Memory B cell (primary cell): ENCODE measurements around the gene VAT1.
"Not testable (repeated sequence)": the region's sequence is repeated elsewhere in the genome, so short reads cannot be mapped to it uniquely, and the experiment has no call there.

ENCODE experiments used
- ATAC-seq: fragments of 150-1000 bp; cut with Tn5 transposase; 2 replicates; pipeline ENCODE4 v1.10.0; 2021; ENCODE audit warnings: low read depth, mild to moderate bottlenecking, moderate library complexity
- DNase-seq, 2 donors: peaks; one replicate each; pipeline ENCODE4 v3.0.0; 2022; ENCODE audit warnings: low spot score in 2 of 2
- H3K27ac Mint-ChIP-seq: one replicate; pipeline ENCODE4 v1.8.0; 2022; ENCODE audit warnings: mild to moderate bottlenecking, moderate library complexity, mixed read lengths
- H3K27me3 Mint-ChIP-seq: one replicate; pipeline ENCODE4 v1.8.0; 2022; ENCODE audit warnings: mixed read lengths
- H3K36me3 Mint-ChIP-seq: one replicate; pipeline ENCODE4 v1.8.0; 2022; ENCODE audit warnings: mild to moderate bottlenecking, mixed read lengths
- H3K4me1 Mint-ChIP-seq: one replicate; pipeline ENCODE4 v1.8.0; 2022; ENCODE audit warnings: mixed read lengths
- H3K4me3 Mint-ChIP-seq: one replicate; pipeline ENCODE4 v1.8.0; 2022; ENCODE audit warnings: mild to moderate bottlenecking, moderate library complexity, mixed read lengths
- H3K9me3 Mint-ChIP-seq: one replicate; pipeline ENCODE4 v1.8.0; 2022; ENCODE audit warnings: mixed read lengths

The VAT1 gene

DNA sequence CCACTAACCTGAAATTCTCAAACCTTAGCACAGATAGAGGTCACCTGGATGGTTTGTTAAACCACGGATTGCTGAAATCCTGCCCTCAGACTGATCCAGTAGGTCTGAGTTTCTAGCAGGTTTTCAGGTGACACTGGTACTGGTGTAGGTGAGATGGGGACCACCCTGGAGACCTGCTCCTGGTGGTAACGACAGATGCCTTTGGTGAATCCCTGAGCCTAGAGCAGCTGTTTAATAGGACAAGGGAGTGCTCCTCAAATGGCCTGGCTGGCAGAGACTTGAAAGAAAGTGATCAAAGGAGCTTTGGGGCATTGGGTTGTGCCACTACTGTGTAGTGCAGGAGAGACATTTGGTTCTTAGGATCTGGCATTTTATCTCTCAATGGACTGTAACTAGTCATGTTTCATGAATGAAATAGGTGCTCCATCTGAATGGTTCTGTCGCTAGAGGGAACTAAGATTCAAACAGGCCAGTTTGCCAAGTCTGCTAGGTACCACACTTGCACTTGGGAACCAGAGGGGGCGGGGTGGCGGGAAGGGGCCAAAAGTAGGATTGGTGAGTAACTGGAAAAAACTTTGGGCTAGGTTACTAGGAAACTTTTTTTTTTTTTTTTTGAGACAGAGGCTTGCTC, 18.5 kb downstream of the VAT1 start:
- Mint-ChIP-seq H3K9me3 (no peaks in the 10 kb centered on the region), H3K4me3 (no peak overlapping the region), H3K36me3 (peaks cover 14% of the 10 kb centered on the region), H3K27ac (no peak overlapping the region), H3K4me1 (peaks cover 13% of the 10 kb centered on the region), H3K27me3 (no peaks in the 10 kb centered on the region)
- no peak for DNase-seq
- ATAC-seq = no peak

- H3K4me1 Mint-ChIP-seq = peaks cover 16% of the 10 kb centered on the region
- not testable (repeated sequence) for DNase-seq, H3K4me3 Mint-ChIP-seq, H3K9me3 Mint-ChIP-seq, H3K27me3 Mint-ChIP-seq, ATAC-seq
- H3K27ac Mint-ChIP-seq = peak overlapping the region; percentile 50
- peaks cover 14% of the 10 kb centered on the region for H3K36me3 Mint-ChIP-seq
Measured at GRCh38 chr17:43000894-43001293, 21.3 kb downstream of the VAT1 start.

GRCh38 chr17:42999003-42999525, 23.1 kb downstream of the VAT1 start:
- Mint-ChIP-seq H3K9me3 (no peaks in the 10 kb centered on the region), H3K27ac (peak overlapping the region; percentile 98), H3K27me3 (no peaks in the 10 kb centered on the region), H3K4me1 (peaks cover 21% of the 10 kb centered on the region), H3K36me3 (peaks cover 14% of the 10 kb centered on the region), H3K4me3 (peak overlapping the region; percentile 95)
- ATAC-seq (no peak), DNase-seq (no peak)

GRCh38 chr17:42997984-42998938, 23.9 kb downstream of the VAT1 start, which contains the start of gene RPL27:
RPL27 (plus strand) TSS chr17:42998419; CDS start chr17:42998751, 332 bp downstream.
- Mint-ChIP-seq H3K36me3 (peaks cover 13% of the 10 kb centered on the region), H3K27me3 (no peaks in the 10 kb centered on the region), H3K9me3 (no peaks in the 10 kb centered on the region), H3K4me3 (peak within 1 kb of the TSS; percentile 95), H3K4me1 (peaks cover 21% of the 10 kb centered on the region), H3K27ac (peak within 1 kb of the TSS; percentile 98)
- DNase-seq = peak; percentile 94 to 95
- ATAC-seq = peak; percentile 93

- Mint-ChIP-seq H3K9me3 (no peaks in the 10 kb centered on the region), H3K27me3 (no peaks in the 10 kb centered on the region), H3K27ac (peak overlapping the region; percentile 98), H3K4me3 (peak overlapping the region; percentile 95), H3K36me3 (peaks cover 14% of the 10 kb centered on the region), H3K4me1 (peaks cover 21% of the 10 kb centered on the region)
- DNase-seq = no peak
- ATAC-seq = no peak
Measured at GRCh38 chr17:42997390-42997983, 24.7 kb downstream of the VAT1 start.

GRCh38 chr17:42993913-42994312, 28.3 kb downstream of the VAT1 start:
- H3K27ac Mint-ChIP-seq, H3K27me3 Mint-ChIP-seq, DNase-seq, H3K4me3 Mint-ChIP-seq, ATAC-seq, H3K9me3 Mint-ChIP-seq: not testable (repeated sequence)
- peaks cover 18% of the 10 kb centered on the region for H3K36me3 Mint-ChIP-seq
- peaks cover 18% of the 10 kb centered on the region for H3K4me1 Mint-ChIP-seq

DNA sequence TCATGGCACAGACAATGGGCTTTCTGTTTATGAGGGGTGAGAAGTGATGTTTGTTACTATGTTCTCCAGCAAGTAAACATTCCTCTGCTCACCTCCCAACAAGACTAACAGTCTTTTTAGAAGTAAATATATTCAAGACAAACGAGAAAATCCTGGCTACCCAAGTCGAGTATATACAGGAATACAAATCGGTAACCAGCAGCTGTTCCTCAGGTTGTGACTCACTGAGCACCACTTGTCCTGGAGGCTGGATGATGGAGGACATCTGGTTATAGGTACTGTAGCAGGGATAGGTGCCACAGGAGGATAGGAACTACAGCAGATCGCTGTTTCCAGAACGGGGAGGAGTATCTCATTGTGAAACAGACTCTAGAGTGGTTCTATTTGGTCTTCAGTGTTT, 29.3 kb downstream of the VAT1 start:
- peaks cover 13% of the 10 kb centered on the region for H3K4me1 Mint-ChIP-seq
- H3K27ac Mint-ChIP-seq = peak overlapping the region; percentile 4
- H3K36me3 Mint-ChIP-seq = peaks cover 21% of the 10 kb centered on the region
- ATAC-seq (no peak), DNase-seq (no peak)
- no peaks in the 10 kb centered on the region for H3K27me3 Mint-ChIP-seq
- H3K9me3 Mint-ChIP-seq = no peaks in the 10 kb centered on the region
- H3K4me3 Mint-ChIP-seq = no peak overlapping the region

DNA sequence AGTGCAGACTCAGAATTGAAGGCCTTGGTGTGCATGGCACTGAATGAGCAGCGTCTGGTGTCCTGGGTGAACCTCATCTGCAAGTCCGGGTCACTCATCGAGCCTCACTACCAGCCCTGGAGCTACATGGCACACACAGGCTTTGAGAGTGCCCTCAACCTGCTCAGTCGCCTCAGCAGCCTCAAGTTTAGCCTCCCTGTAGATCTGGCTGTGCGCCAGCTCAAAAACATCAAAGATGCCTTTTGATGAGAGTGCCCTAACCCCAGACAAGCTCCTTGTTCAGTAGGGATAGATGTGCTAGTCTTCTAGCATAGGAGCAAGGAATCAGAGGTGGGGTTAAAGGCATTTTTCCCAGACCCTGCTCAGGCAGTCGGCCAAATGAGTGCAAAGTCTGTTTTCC, 30.7 kb downstream of the VAT1 start:
- H3K27ac Mint-ChIP-seq = no peak overlapping the region
- H3K36me3 Mint-ChIP-seq = peaks cover 21% of the 10 kb centered on the region
- H3K4me1 Mint-ChIP-seq = peaks cover 12% of the 10 kb centered on the region
- DNase-seq (no peak), ATAC-seq (no peak)
- H3K27me3 Mint-ChIP-seq = no peaks in the 10 kb centered on the region
- no peaks in the 10 kb centered on the region for H3K9me3 Mint-ChIP-seq
- no peak overlapping the region for H3K4me3 Mint-ChIP-seq

DNA sequence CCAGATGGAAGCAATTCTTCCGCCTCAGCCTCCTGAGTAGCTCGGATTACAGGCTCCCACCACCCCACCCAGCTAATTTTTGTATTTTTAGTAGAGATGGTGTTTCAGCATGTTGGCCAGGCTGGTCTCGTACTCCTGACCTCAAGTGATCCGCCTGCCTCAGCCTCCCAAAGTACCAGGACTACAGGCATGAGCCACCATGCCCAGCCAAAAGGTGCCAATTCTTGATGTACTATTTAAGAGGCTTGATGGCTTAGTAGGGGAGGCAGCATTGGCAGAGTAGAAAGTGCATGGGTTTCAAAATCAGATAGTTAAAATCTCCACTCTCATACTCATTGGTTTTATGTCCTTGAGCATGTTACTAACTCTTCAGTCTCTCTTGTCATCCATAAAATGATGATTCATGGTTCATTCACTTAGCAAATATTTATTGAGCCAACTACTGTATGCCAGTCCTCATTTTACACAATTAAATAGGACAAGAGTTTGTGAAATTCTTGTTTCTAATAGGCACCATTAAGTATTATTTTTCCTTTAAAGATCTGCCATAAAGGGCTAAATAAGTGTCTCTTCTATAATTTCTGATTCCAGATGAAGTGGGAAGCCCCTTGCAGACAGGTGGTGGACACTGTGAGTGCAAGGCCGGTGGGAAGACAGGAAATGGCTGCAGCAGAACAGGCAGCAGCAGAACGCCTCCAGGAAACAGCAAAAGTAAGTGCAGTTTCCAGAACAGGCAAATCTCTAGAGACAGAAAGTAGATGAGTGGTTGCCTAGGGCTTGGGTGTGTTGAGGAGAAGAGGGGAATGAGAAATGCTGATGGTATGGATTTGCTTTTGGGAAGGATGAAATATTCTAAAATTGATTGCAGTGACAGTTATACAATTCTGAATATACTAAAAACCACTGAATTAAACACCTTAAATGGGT, 32.2 kb downstream of the VAT1 start:
- Mint-ChIP-seq H3K36me3 (peaks cover 21% of the 10 kb centered on the region), H3K9me3 (no peaks in the 10 kb centered on the region), H3K4me1 (peaks cover 17% of the 10 kb centered on the region), H3K4me3 (no peak overlapping the region), H3K27ac (peak overlapping the region; percentile 43), H3K27me3 (no peaks in the 10 kb centered on the region)
- no peak for DNase-seq
- ATAC-seq = no peak

- no peak overlapping the region for H3K4me3 Mint-ChIP-seq
- peaks cover 23% of the 10 kb centered on the region for H3K36me3 Mint-ChIP-seq
- ATAC-seq (no peak), DNase-seq (no peak)
- no peak overlapping the region for H3K27ac Mint-ChIP-seq
- H3K27me3 Mint-ChIP-seq = no peaks in the 10 kb centered on the region
- no peaks in the 10 kb centered on the region for H3K9me3 Mint-ChIP-seq
- peaks cover 20% of the 10 kb centered on the region for H3K4me1 Mint-ChIP-seq
Measured at GRCh38 chr17:42989141-42989540, 33.0 kb downstream of the VAT1 start.

- Mint-ChIP-seq H3K36me3 (peaks cover 16% of the 10 kb centered on the region), H3K27ac (peak overlapping the region; percentile 83), H3K4me3 (peak overlapping the region; percentile 81), H3K4me1 (peaks cover 31% of the 10 kb centered on the region), H3K27me3 (no peaks in the 10 kb centered on the region), H3K9me3 (no peaks in the 10 kb centered on the region)
- peak in 1 of 2 donors; percentile 53 for DNase-seq
- ATAC-seq = peak; percentile 70
Measured at GRCh38 chr17:42985225-42985624, 37.0 kb downstream of the VAT1 start.

- no peaks in the 10 kb centered on the region for H3K27me3 Mint-ChIP-seq
- peak overlapping the region; percentile 95 for H3K27ac Mint-ChIP-seq
- no peak for DNase-seq
- peaks cover 41% of the 10 kb centered on the region for H3K4me1 Mint-ChIP-seq
- H3K36me3 Mint-ChIP-seq = peaks cover 6% of the 10 kb centered on the region
- no peaks in the 10 kb centered on the region for H3K9me3 Mint-ChIP-seq
- H3K4me3 Mint-ChIP-seq = peak overlapping the region; percentile 93
- ATAC-seq = no peak
Measured at GRCh38 chr17:42982266-42982665, 39.9 kb downstream of the VAT1 start.

- Mint-ChIP-seq H3K9me3 (no peaks in the 10 kb centered on the region), H3K4me3 (peak overlapping the region; percentile 93), H3K27me3 (no peaks in the 10 kb centered on the region), H3K27ac (peak overlapping the region; percentile 95), H3K4me1 (peaks cover 40% of the 10 kb centered on the region), H3K36me3 (peaks cover 6% of the 10 kb centered on the region)
- DNase-seq (peak; percentile 55 to 66), ATAC-seq (peak; percentile 63)
Measured at GRCh38 chr17:42980766-42981397, 41.3 kb downstream of the VAT1 start.
